Esophagus muscularis mucosa (tissue), 4 donors: ENCODE measurements around the gene RPL37A. TPM values are rescaled to one million over a fixed set of nuclear protein-coding genes. Genes with fewer than 3 reads are reported as not detected.

Source experiments
- DNase-seq: peaks from one replicate; pipeline ENCODE4 v3.0.0-alpha.2; 2017; ENCODE audit errors: extremely low spot score
- H3K27ac ChIP-seq, 4 donors: fragments of 200-600 bp; sonication (generic); replicated peaks in 1 of 4; 1 replicate in 3 of 4; 2 replicates in 1 of 4; pipeline ENCODE4 v1.5.1; 2016 to 2019; ENCODE audit warnings: mild to moderate bottlenecking in 1 of 4
- H3K27me3 ChIP-seq, 4 donors: fragments of 200-600 bp; sonication (generic); one replicate each; pipeline versions ENCODE4 v1.5.1 to v1.6.0; 2016 to 2019
- H3K36me3 ChIP-seq, 4 donors: fragments of 200-600 bp; sonication (generic); one replicate each; pipeline ENCODE4 v1.5.1; 2016 to 2019
- H3K4me1 ChIP-seq, 4 donors: fragments of 200-600 bp; sonication (generic); one replicate each; pipeline ENCODE4 v1.5.1; 2016 to 2019
- H3K4me3 ChIP-seq, 4 donors: fragments of 200-600 bp; sonication (generic); 1 replicate in 2 of 4; 2 replicates in 2 of 4; pipeline ENCODE4 v1.5.1; 2016 to 2019; ENCODE audit warnings: mild to moderate bottlenecking in 4 of 4, moderate library complexity in 1 of 4
- H3K9me3 ChIP-seq, 4 donors: fragments of 200-600 bp; sonication (generic); 1 replicate in 3 of 4; 2 replicates in 1 of 4; pipeline ENCODE4 v1.5.1; 2016 to 2019
- CTCF ChIP-seq, 3 experiments: fragments of 200-600 bp in 2 of 3; fragments of 450-650 bp in 1 of 3; sonication (generic) in 2 of 3; IDR thresholded peaks; one replicate each; pipeline ENCODE4 v1.5.1; 2017 to 2019; ENCODE audit warnings: antibody characterized with exemption in 3 of 3, mild to moderate bottlenecking in 2 of 3, moderate library complexity in 1 of 3
- EP300 ChIP-seq: sonication (generic); formaldehyde crosslinking; IDR thresholded peaks from one replicate; pipeline ENCODE4 v1.6.1; 2017; ENCODE audit warnings: antibody characterized with exemption
- POLR2A ChIP-seq: fragments of 450-650 bp; IDR thresholded peaks from one replicate; pipeline ENCODE4 v1.6.1; 2017; ENCODE audit warnings: antibody characterized with exemption, moderate library complexity, mild to moderate bottlenecking, low read depth
- POLR2AphosphoS5 ChIP-seq, 2 donors: sonication (generic); formaldehyde crosslinking; IDR thresholded peaks; one replicate each; pipeline ENCODE4 v1.6.1; 2017; ENCODE audit warnings: antibody characterized with exemption in 2 of 2
- WGBS: methylation state at CpG from one replicate; pipeline ENCODE4 v1.1.5; 2018; 5-methylcytosine and 5-hydroxymethylcytosine counted together
- intact Hi-C: fragments of 100-400 bp; cut with DNase I; formaldehyde crosslinking; loops from one replicate; pipeline ENCODE4 v1.15.1; 2023
- total RNA-seq, 4 donors: library from RNA; depleted of rRNA; stranded (reverse); fragments of >200 nt; gene quantifications; one replicate each; pipeline versions ENCODE4 v1.1.0 to v1.2.1, GENCODE V29; 2016

The RPL37A gene
- total RNA-seq, 4 donors from 2014 or later: 1,371 to 1,915 (median 1,581) TPM

DNA sequence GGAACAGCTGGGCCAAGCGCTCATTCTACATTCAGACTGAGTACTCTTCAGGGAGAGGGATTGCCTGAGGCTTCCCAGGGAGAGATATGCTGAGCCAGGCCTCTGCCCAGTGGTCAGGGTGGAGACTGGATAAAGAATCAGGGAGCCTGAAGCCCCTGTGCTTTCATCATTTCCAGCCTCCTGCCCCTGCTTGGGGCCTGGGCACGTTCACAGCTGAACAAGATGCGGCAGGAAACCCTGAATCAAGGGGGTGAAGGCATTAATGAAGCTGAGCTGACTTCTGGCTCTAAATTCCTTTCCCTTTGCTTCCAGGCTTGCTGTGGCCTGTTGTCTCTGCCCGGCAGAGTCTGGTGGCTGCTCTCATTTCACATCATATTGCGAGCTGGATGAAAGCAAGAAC, 35.0 kb downstream of the RPL37A start:
- no peaks in the 10 kb centered on the region for H3K27me3 ChIP-seq
- H3K36me3 ChIP-seq: no peaks in the 10 kb centered on the region
- no peak for DNase-seq
- WGBS: 84% methylated on average over 3 of the region's 5 CpGs
- no peaks in the 10 kb centered on the region for H3K9me3 ChIP-seq
- TF ChIP-seq POLR2AphosphoS5 (IDR thresholded peaks at IDR 0.05) (no peak), EP300 (no peak), POLR2A (no peak), CTCF (IDR thresholded peaks at IDR 0.05) (no peak)
- H3K4me3 ChIP-seq: no peak overlapping the region
- H3K4me1 ChIP-seq: peaks cover 35 to 47% (median 43%) of the 10 kb centered on the region in 4 donors
- peak overlapping the region; percentile 82 to 87 (median 87) for H3K27ac ChIP-seq
- intact Hi-C loops: no loop called here

DNA sequence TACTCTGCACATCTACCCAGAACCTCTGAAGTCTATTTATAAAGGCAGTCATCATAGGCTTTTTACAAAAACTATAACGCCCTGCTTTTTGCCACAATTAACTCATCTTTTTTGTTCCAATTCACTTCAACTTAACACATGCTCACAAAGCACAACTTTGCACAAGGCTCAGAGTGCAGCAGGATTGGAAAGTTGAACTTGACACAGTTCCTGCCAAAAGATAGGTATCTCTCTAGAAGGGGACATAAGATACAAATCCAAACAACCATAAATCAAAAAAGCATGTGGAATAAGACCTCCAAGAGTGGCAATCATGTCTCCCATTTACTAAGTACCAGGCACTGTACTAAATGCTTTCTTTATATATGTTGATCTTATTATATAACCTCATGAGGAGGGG, 36.2 kb downstream of the RPL37A start:
- 27% methylated on average over 1 of the region's 1 CpG for WGBS
- Histone ChIP-seq H3K4me1 (peaks cover 39 to 53% (median 48%) of the 10 kb centered on the region in 4 donors), H3K9me3 (no peaks in the 10 kb centered on the region), H3K27ac (peak overlapping the region; percentile 82 to 87 (median 87)), H3K4me3 (no peak overlapping the region), H3K36me3 (no peaks in the 10 kb centered on the region), H3K27me3 (no peaks in the 10 kb centered on the region)
- intact Hi-C loops: no loop called here
- TF ChIP-seq CTCF (IDR thresholded peaks at IDR 0.05) (no peak), POLR2A (no peak), EP300 (no peak), POLR2AphosphoS5 (IDR thresholded peaks at IDR 0.05) (no peak)
- DNase-seq: no peak

DNA sequence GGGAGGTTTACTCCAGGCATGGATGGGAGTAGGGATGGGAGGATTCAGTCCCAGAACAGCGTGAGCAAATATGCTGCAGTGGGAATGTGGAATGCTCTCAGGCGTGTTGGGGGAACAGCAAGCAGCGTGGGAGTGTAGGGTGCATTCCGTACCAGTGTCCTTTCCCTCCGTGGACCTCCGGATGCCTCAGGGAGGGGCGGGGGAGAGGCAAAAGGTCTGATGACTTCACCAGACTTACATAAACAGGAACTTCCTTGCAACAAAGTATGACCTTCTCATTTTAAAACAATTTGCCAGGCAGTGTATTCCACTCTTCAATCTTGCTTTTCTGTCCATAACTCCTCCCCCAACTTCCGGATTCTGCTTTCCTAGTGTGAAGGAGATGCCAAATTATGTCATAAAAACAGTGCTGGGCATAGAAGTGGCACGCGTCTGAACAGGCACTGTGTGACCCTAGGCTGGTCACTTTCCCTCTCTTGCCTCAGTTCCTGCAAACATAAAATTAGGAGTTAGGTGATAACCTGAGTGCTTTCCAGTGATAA, 36.9 kb downstream of the RPL37A start:
- Histone ChIP-seq H3K4me1 (peaks cover 47 to 60% (median 55%) of the 10 kb centered on the region in 4 donors), H3K4me3 (peak overlapping the region in 3 of 4 donors; percentile 2 to 19 (median 8)), H3K36me3 (no peaks in the 10 kb centered on the region), H3K27me3 (no peaks in the 10 kb centered on the region), H3K9me3 (no peaks in the 10 kb centered on the region), H3K27ac (peak overlapping the region; percentile 82 to 87 (median 87))
- intact Hi-C loops: no loop called here
- WGBS: 9% methylated on average over 10 of the region's 10 CpGs
- peak; percentile 94 for DNase-seq
- TF ChIP-seq CTCF (IDR thresholded peaks at IDR 0.05) (no peak), EP300 (peak; percentile 87), POLR2AphosphoS5 (IDR thresholded peaks at IDR 0.05) (peak; percentile 76 to 84)

- intact Hi-C loops: no loop called here
- WGBS: 35% methylated on average over 6 of the region's 6 CpGs
- H3K9me3 ChIP-seq: no peaks in the 10 kb centered on the region
- peak overlapping the region; percentile 82 to 87 (median 87) for H3K27ac ChIP-seq
- peaks cover 57 to 73% (median 64%) of the 10 kb centered on the region in 4 donors for H3K4me1 ChIP-seq
- TF ChIP-seq POLR2AphosphoS5 (IDR thresholded peaks at IDR 0.05) (peak in 1 of 2 donors; percentile 31), EP300 (no peak)
- no peak overlapping the region for H3K4me3 ChIP-seq
- no peak for DNase-seq
- no peaks in the 10 kb centered on the region for H3K27me3 ChIP-seq
- no peaks in the 10 kb centered on the region for H3K36me3 ChIP-seq
Measured at GRCh38 chr2:216536734-216537210, 38.1 kb downstream of the RPL37A start.

- WGBS: 78% methylated on average over 4 of the region's 4 CpGs
- peak overlapping the region; percentile 82 to 87 (median 87) for H3K27ac ChIP-seq
- no peak for TF ChIP-seq POLR2AphosphoS5 (IDR thresholded peaks at IDR 0.05)
- no peak for TF ChIP-seq CTCF (IDR thresholded peaks at IDR 0.05)
- no peak for TF ChIP-seq EP300
- TF ChIP-seq POLR2A: no peak
- H3K36me3 ChIP-seq: no peaks in the 10 kb centered on the region
- no peaks in the 10 kb centered on the region for H3K27me3 ChIP-seq
- H3K4me3 ChIP-seq: no peak overlapping the region
- H3K4me1 ChIP-seq: peaks cover 57 to 76% (median 63%) of the 10 kb centered on the region in 4 donors
- no peak for DNase-seq
- intact Hi-C loops: no loop called here
- H3K9me3 ChIP-seq: no peaks in the 10 kb centered on the region
Measured at GRCh38 chr2:216537366-216537765, 38.7 kb downstream of the RPL37A start.
